Endometrial microvascular endothelial cells (primary cell): ENCODE data around the gene TBXT. TPM values are rescaled to one million over a fixed set of nuclear protein-coding genes. Genes with fewer than 3 reads are reported as not detected.
"Not testable (repeated sequence)": the region's sequence is repeated elsewhere in the genome, so short reads cannot be mapped to it uniquely, and the experiment has no call there.

Source experiments
- in situ Hi-C: cut with HindIII; loops from 2 replicates; pipeline ENCODE4 v1.10.0; 2017; ENCODE audit warnings: low sequenced_read_pairs, low pct_unique_long_range_greater_than_20kb; ENCODE audit errors: inconsistent ontology term
- total RNA-seq: library from RNA; depleted of rRNA; stranded (reverse); fragments of >200 nt; gene quantifications from one replicate; pipeline ENCODE4 v1.2.3, GENCODE V29; 2015; ENCODE audit errors: inconsistent ontology term

TBXT gene
- not detected for total RNA-seq

- in situ Hi-C loops, result no loop called here
Measured at GRCh38 chr6:166167801-166168615, at the start of gene TBXT. TSS of gene TBXT (minus strand) at chr6:166167851. CDS start at chr6:166167591, 260 bp downstream.

- in situ Hi-C loops, result no loop called here
Measured at GRCh38 chr6:166207284-166207561, 39.6 kb upstream of the TBXT start.

- in situ Hi-C loops, result no loop called here
Measured at GRCh38 chr6:166206510-166207283, 39.0 kb upstream of the TBXT start.

- in situ Hi-C loops, result no loop called here
Measured at GRCh38 chr6:166206066-166206465, 38.4 kb upstream of the TBXT start.

GRCh38 chr6:166204852-166205650, 37.4 kb upstream of the TBXT start:
- in situ Hi-C loops, result no loop called here

- in situ Hi-C loops, result no loop called here
Measured at GRCh38 chr6:166203641-166204222, 36.1 kb upstream of the TBXT start.

- in situ Hi-C loops, result no loop called here
Measured at GRCh38 chr6:166203003-166203640, 35.5 kb upstream of the TBXT start.

- in situ Hi-C loops, result no loop called here
Measured at GRCh38 chr6:166202321-166202733, 34.7 kb upstream of the TBXT start.

GRCh38 chr6:166201878-166202277, 34.2 kb upstream of the TBXT start:
- in situ Hi-C loops, result no loop called here

GRCh38 chr6:166197361-166197760, 29.7 kb upstream of the TBXT start:
- in situ Hi-C loops, result no loop called here

GRCh38 chr6:166195860-166196238, 28.2 kb upstream of the TBXT start:
- in situ Hi-C loops, result no loop called here

GRCh38 chr6:166194914-166195859, 27.5 kb upstream of the TBXT start:
- in situ Hi-C loops, result no loop called here

GRCh38 chr6:166192557-166192956, 24.9 kb upstream of the TBXT start:
- in situ Hi-C loops, result no loop called here

- in situ Hi-C loops, result no loop called here
Measured at GRCh38 chr6:166192136-166192535, 24.5 kb upstream of the TBXT start.

- in situ Hi-C loops, result no loop called here
Measured at GRCh38 chr6:166179704-166180103, 12.1 kb upstream of the TBXT start.

- in situ Hi-C loops, result no loop called here
Measured at GRCh38 chr6:166176106-166176505, 8.5 kb upstream of the TBXT start.

GRCh38 chr6:166175093-166175492, 7.4 kb upstream of the TBXT start:
- in situ Hi-C loops, result not testable (repeated sequence)

GRCh38 chr6:166174031-166174430, 6.4 kb upstream of the TBXT start:
- in situ Hi-C loops, result no loop called here
